ENCODE data around the gene CASP7. TPM values are rescaled to one million over a fixed set of nuclear protein-coding genes. Genes with fewer than 3 reads are reported as not detected.

CASP7 gene
- total RNA-seq, 1 donor from 2014 or later = 16.5 TPM

DNA sequence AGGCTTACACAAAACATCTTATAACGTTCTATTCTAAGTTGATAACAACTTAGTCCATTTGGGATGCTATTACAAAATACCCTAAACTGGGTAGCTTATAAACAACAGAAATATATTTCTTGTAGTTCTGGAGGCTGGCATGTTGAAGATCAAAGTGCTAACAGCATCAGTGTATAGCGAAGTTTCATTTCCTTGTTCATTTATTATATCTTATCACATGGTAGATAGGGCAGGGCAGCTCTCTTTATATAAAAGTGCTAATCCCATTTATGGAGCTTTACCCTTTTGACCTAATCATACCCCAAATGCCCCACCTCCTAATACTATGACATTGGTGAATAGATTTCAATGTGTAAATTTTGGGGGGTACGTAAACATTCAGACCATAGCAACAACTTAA lies 6.3 kb downstream of the CASP7 start:
- DNase-seq (ENCODE audit: low read depth) = no peak

DNA sequence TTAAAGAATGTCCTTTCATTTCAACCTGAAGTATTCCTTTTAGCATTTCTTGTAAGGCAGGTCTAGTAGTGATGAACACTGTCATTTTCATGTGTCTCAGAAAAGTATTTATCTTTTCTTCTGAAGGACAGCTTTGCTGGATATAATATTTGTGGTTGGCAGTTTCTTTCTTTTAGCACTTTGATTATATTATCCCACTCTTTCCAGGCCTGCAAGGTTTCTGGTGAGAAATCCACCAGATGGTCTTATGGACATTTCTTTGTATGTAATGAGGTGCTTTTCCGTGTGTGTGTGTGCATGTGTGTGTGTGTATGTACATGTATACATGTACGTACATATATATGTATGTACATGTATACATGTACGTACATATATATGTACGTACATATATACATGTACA lies 7.3 kb downstream of the CASP7 start:
- TF ChIP-seq, protein P1, sequence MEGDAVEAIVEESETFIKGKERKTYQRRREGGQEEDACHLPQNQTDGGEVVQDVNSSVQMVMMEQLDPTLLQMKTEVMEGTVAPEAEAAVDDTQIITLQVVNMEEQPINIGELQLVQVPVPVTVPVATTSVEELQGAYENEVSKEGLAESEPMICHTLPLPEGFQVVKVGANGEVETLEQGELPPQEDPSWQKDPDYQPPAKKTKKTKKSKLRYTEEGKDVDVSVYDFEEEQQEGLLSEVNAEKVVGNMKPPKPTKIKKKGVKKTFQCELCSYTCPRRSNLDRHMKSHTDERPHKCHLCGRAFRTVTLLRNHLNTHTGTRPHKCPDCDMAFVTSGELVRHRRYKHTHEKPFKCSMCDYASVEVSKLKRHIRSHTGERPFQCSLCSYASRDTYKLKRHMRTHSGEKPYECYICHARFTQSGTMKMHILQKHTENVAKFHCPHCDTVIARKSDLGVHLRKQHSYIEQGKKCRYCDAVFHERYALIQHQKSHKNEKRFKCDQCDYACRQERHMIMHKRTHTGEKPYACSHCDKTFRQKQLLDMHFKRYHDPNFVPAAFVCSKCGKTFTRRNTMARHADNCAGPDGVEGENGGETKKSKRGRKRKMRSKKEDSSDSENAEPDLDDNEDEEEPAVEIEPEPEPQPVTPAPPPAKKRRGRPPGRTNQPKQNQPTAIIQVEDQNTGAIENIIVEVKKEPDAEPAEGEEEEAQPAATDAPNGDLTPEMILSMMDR (conservative IDR thresholded peaks at IDR 0.05; ENCODE audit: low read depth, low read length) = no peak
- no peak for DNase-seq (ENCODE audit: low read depth)
- no peak overlapping the region for H3K4me3 ChIP-seq (ENCODE audit: low read depth, low read length)

More for the DNA sequence above, 6.3 kb downstream of the CASP7 start:
- TF ChIP-seq, protein P1 (conservative IDR thresholded peaks at IDR 0.05; ENCODE audit: low read depth, low read length) = no peak
- H3K4me3 ChIP-seq (ENCODE audit: low read depth, low read length) = no peak overlapping the region

DNA sequence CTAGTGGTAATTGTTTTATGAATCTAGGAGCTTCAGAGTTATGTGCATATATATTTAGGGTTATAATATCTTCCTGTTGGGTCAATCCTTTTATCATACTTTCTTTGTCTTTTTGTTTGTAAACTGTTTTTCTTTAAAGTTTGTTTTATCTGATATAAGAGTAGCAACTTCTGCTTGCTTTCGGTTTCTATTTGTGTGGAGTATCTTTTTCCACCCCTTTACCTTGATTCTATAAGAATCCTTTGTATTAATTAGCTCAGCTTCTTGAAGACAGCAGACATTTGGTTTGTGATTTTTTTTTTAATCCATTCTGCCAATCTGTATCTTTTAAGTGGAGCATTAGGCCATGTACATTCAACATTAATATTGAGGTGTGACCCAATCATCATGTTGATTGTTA lies 9.3 kb downstream of the CASP7 start:
- H3K4me3 ChIP-seq (ENCODE audit: low read depth, low read length) = no peak overlapping the region
- TF ChIP-seq, protein P1 (conservative IDR thresholded peaks at IDR 0.05; ENCODE audit: low read depth, low read length) = no peak
- DNase-seq (ENCODE audit: low read depth) = no peak

DNA sequence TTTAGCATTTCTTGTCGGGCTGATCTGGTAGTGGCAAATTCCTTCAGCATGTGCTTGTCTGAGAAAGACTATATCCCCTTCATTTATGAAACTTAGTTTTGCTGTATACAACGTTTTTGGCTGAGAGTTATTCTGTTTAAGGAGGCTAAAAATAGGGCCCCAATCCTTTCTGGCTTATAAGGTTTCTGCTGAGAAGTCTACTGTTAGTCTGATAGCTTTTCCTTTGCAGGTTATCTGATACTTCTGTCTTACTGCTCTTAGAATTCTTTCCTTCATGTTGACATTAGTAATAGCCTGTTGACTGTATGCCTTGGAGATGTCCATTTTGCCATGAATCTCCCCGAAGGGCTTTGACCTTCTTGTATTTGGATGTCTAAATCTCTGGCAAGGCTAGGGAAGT lies 9.9 kb downstream of the CASP7 start:
- TF ChIP-seq, protein P1 (conservative IDR thresholded peaks at IDR 0.05; ENCODE audit: low read depth, low read length) = no peak

DNA sequence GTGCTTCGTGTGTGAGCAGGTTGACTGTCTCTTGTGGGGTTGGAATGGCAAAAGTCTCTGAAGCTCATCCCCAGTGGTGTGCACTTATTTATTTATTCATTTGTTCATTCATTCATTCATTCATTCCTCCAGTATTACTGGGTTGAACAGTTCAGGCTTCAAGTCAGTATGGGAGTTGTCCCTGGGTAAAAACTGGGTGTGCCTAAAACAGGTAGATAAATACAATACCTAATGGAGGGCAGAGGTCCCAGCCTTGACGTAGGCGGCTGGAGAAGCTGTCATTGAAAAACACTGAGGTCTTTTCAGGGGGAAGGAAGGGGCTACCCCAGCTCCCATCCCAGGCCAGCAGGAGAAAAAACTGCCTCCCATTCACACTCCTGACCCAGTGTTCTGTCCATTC lies 11.0 kb downstream of the CASP7 start:
- H3K4me3 ChIP-seq (ENCODE audit: low read depth, low read length) = no peak overlapping the region
- TF ChIP-seq, protein P1 (conservative IDR thresholded peaks at IDR 0.05; ENCODE audit: low read depth, low read length) = no peak
- DNase-seq (ENCODE audit: low read depth) = no peak

More for the DNA sequence above, 9.9 kb downstream of the CASP7 start:
- no peak overlapping the region for H3K4me3 ChIP-seq (ENCODE audit: low read depth, low read length)
- no peak for DNase-seq (ENCODE audit: low read depth)

DNA sequence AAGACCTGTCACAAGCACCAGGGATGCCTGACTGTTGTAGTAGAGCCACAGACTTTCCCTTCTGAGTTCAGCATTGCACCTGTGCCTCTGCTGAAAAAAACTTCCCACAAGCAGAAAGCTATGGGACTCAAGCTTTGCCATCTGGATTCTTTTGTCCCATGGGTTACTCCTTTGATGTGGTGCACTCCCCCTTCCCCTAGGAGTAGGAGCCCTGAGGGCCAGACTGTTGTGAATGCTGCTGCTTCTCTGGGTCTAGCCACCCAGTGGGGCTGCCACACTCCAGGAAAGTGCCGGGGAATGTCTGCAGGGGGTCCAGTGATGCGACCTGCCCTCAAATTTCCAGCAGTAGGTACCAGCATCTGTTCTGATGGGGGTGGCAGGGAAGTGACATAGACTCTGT lies 11.7 kb downstream of the CASP7 start:
- TF ChIP-seq, protein P1 (conservative IDR thresholded peaks at IDR 0.05; ENCODE audit: low read depth, low read length) = no peak
- no peak for DNase-seq (ENCODE audit: low read depth)
- no peak overlapping the region for H3K4me3 ChIP-seq (ENCODE audit: low read depth, low read length)

DNA sequence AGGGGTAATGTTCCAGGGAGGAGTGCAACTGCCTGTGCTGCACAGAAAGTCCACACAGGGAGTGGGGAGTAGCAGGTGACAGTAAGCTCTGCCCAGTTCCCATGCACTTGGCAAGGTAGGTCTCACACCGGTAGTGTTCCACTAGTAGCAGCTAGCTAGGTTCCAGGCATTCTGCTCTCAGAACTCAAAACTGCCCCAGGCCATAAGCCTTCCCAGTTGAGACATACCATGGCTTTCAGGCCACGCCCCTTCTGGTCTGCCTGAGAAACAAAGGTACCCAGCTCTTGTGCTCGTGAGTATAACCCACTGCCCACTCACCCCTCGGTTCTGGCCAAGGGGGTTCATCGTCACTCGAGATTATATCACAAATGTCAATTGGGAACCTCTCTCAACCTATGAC lies 12.6 kb downstream of the CASP7 start:
- no peak overlapping the region for H3K4me3 ChIP-seq (ENCODE audit: low read depth, low read length)
- no peak for DNase-seq (ENCODE audit: low read depth)
- TF ChIP-seq, protein P1 (conservative IDR thresholded peaks at IDR 0.05; ENCODE audit: low read depth, low read length) = no peak

Data from epithelial cell of proximal tubule (primary cell).